T47D (cell line): ENCODE data around the gene DCP2.

Experiments
- DNase-seq, 2 experiments: peaks; one replicate each; pipeline versions ENCODE4 v3.0.0 to v3.0.0-alpha.2; 2011 to 2012; ENCODE audit warnings: low read depth in 1 of 2, low spot score in 1 of 2
- JUND ChIP-seq: IDR thresholded peaks from 2 replicates; pipeline ENCODE4 v1.6.1; 2012; ENCODE audit warnings: low read depth
- in situ Hi-C: cut with HindIII; loops from 2 replicates; pipeline ENCODE4 v1.10.0; 2016; ENCODE audit warnings: low sequenced_read_pairs, low pct_unique_long_range_greater_than_20kb

Gene DCP2

DNA sequence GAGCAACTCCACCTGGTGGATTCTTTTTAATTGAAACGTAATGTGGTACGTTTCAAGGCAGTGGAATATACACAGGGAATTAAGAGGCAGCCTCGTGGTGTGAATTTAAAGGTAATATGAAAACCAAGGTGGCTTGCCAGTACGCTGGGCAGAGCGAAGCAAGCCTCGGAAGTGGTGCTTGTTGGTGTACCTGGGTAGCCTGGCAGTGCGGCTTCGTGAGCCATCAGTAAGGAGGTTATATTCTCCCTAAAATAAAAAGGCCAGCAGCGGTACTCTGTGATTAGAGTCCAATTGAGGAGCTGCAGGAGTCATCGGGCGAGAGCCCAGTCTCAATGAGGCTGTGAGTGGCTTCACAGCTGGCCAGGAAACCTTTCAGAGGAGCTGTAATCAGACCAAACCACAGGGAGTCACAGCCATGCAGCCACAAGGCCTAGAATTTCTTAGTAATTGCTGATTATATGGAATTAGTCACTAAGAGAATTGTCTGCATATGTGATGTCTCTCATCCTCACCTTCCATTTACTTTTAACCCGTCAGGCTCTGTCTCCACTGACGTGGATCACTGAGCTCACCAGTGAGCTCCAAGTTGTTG is 57.7 kb downstream of the DCP2 start:
- DNase-seq, result no peak
- no peak for TF ChIP-seq JUND
- in situ Hi-C loops, result no loop called here

GRCh38 chr5:113035096-113035495 is 58.5 kb downstream of the DCP2 start:
- no peak for DNase-seq
- in situ Hi-C loops, result no loop called here
- TF ChIP-seq JUND, result no peak

DNA sequence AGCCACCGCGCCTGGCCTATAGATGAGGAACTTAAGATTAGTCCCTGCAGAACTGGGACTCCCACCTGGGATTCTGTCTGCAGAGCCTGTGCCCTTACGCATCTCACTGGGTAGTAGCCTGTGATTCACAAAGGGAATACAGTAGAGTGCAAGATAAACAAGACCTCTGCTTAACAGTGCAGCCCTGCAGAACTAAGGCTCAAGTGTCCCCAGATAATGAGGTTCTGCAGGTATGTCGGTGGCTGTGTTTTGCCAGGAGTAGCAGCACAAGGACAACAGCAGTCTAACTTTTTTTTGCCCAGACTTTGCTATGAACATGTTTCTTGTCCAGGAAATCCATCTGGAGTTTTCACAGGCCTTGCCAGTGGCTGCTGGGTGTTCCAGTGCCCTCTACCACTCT is 59.7 kb downstream of the DCP2 start:
- no peak for TF ChIP-seq JUND
- in situ Hi-C loops, result no loop called here

GRCh38 chr5:113036826-113037225 is 60.2 kb downstream of the DCP2 start:
- DNase-seq, result no peak
- in situ Hi-C loops, result no loop called here
- no peak for TF ChIP-seq JUND

More for the DNA sequence above, 59.7 kb downstream of the DCP2 start:
- DNase-seq, result no peak

- DNase-seq, result no peak
- in situ Hi-C loops, result no loop called here
- TF ChIP-seq JUND, result no peak
Measured at GRCh38 chr5:113038136-113038535, 61.5 kb downstream of the DCP2 start.

DNA sequence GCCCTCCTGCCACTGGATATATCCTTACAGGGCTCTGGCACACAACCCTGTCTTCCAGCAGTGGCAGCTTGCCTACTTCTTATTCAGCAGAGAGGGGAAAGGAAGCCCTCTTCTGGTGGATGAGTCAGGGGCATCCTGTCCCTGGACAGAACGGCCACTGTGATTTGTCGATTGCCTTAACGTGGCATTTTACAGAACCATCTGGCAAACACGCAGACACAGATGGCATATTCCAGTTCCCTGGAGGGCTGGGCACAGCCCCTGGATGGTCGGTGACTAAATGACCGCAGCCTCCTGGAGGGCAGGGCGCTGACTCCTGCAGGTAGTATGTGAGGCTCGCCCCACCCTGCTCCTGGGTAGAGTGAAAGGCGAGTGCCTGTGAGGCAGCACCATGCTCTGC is 62.1 kb downstream of the DCP2 start:
- DNase-seq, result no peak
- no peak for TF ChIP-seq JUND
- in situ Hi-C loops, result no loop called here

DNA sequence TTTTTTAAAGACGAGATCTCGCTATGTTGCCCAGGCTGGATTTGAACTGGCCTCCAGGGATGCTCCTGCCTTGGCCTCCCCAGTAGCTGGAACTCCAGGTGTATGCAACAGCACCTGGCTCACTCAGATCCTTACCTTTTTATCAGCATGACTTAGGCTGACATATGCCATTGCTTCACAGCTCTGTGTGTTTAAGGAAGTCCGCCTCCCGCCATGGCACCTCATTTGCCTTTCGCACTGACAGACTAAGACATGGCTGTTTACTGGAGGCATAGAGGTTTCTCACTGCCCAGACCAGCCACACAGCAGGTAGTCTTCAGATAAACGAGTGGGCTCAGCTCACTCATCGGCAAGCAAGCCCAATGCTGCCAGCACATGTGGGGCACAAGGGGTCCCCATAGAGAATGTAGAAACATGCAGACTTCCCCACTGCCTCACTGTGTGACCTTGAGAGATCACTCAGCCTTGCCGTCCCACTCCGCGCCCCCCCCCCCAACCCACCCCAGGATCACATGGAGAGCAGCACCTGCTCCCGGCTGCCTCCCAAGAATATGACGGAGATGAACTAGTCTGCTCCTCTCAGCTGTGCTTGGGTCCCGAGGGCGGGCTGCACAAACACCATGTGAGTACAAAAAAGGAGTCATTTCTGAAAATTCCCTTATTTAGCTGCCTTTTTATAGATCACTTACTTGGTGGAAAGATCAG is 62.8 kb downstream of the DCP2 start:
- no peak for TF ChIP-seq JUND
- in situ Hi-C loops, result no loop called here
- no peak for DNase-seq

DNA sequence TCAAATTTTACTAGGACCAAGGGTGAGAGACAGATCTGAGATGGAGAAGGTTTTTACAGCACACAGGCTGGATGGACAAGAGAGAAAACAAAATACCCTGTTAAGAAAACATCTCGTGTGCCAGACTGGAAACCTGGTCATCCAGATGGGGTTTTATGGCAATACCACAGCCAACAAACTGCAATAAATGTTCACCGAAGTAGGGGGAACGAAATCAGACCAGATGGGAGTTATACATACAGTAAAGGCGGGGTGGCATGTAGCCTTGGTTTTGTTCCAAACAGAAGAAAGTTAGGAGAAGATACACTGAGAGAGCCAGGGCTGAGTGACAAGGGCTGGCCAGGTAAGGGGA is 63.3 kb downstream of the DCP2 start:
- in situ Hi-C loops, result no loop called here
- no peak for TF ChIP-seq JUND
- DNase-seq, result no peak

DNA sequence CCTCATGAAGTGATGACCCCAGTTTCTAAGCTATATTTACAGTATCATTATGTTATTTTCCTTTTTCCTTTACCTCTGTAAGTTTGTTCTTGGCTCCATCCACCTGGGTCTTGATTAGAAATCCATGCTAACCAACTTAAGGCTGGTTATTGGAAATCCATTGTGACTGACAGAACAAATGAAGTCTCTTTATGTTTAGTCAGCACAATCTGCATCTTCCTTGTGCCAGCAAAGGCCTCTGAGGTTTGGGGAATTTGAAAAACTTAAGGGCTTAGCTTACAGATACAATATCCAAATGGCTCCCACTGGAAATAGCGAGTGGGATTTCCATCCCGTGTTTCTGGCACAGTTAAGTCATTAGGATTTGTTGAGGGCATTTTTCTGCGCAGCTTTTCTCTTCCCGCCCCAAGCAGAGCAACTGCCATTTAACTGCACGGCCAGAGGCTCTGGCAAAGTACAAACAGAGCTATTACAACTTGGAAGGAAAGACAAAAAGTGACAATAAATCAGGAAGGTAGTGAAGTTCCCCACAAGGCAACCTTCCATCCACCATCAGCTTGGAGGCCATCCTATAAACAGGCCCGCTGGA is 64.2 kb downstream of the DCP2 start:
- no peak for TF ChIP-seq JUND
- DNase-seq, result no peak
- in situ Hi-C loops, result no loop called here

DNA sequence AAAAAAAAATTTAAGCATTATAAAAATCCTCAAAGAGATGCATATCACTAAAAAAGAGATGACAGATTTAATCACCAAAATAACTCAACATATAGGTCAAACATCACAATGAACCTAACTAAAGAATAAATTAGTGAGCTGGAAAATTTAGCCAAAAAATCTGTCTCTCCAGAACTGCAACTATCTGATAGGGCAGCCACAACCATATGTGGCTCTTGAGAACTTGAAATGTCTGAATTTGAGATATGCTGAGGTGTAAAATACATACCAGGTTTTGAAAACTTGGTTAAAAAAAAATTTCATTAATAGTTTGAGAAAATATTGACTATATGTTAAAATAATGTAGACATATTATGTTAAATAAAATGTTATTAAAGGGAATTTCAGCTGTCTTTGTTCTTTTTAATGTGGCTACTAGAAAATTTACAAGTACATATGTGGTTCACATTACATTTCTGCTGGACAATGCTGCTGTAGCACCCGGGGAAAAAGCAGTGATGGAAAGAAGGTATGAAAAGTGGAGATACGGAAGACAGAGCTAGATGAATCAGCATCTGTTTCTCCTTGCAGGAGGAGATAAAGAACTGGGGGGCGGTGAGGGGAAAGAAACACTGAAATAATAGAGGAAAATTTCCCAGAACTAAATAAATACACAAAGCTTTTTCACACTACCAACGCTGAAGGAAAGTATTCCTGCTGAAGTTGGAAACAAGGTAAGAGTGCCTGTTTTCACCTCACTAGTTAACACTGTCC is 66.1 kb downstream of the DCP2 start:
- TF ChIP-seq JUND, result no peak
- in situ Hi-C loops, result no loop called here

GRCh38 chr5:113043491-113043931 is 66.9 kb downstream of the DCP2 start:
- no peak for TF ChIP-seq JUND
- in situ Hi-C loops, result no loop called here
- no peak for DNase-seq

More for the DNA sequence above, 66.1 kb downstream of the DCP2 start:
- no peak for DNase-seq

DNA sequence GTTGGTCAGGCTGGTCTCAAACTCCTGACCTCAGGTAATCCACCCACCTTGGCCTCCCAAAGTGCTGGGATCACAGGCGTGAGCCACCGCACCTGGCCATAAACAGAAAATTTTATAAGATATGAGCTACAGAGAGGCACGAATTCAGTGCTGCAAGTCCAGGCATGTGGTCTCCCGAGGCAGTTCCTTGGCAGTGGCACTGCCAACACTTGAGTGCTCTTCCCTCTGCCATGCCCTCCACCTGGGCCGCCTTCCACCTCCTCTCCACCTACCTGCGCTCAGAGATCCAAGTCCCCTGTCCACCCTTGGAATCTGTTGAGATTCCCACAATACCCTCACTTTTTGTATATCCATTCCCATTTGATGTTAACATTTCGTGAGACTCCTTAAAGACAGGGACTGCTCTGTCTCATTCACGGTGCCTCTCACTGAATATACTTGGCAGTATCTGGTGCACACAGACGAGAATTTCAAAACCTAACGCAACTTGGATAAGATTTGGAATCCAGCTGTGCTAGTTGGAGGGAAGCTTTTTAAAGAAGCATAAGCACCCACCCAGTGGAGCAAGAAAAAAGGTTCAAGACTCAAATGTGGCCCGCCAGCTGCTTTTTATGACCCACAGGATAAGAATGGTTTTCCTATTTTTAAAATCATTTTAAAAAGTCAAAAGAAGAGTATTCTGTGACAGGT is 68.3 kb downstream of the DCP2 start:
- TF ChIP-seq JUND, result no peak
- DNase-seq, result no peak
- in situ Hi-C loops, result no loop called here

- in situ Hi-C loops, result no loop called here
- no peak for TF ChIP-seq JUND
- no peak for DNase-seq
Measured at GRCh38 chr5:113047234-113047633, 70.6 kb downstream of the DCP2 start.
